GM12873 (cell line): ENCODE data around the gene DPP10.

Experiments used
- CTCF ChIP-seq: IDR thresholded peaks from 2 replicates; pipeline ENCODE4 v1.5.1; 2012; ENCODE audit warnings: low read depth, mild to moderate bottlenecking, moderate library complexity, low read length, control low read depth; ENCODE audit not compliant: insufficient read depth; ENCODE audit errors: missing control alignments

DPP10 gene

GRCh38 chr2:114797942-114798341 lies 355.5 kb downstream of the DPP10 start:
- no peak for TF ChIP-seq CTCF

- TF ChIP-seq CTCF: no peak
Observed at GRCh38 chr2:114800371-114800770, 357.9 kb downstream of the DPP10 start.

- TF ChIP-seq CTCF: no peak
Observed at GRCh38 chr2:114805195-114805594, 362.8 kb downstream of the DPP10 start.

- TF ChIP-seq CTCF: no peak
Observed at GRCh38 chr2:114810092-114810491, 367.7 kb downstream of the DPP10 start.

GRCh38 chr2:114812261-114812660 lies 369.8 kb downstream of the DPP10 start:
- TF ChIP-seq CTCF: no peak

GRCh38 chr2:114814355-114814754 lies 371.9 kb downstream of the DPP10 start:
- TF ChIP-seq CTCF: no peak

GRCh38 chr2:114821055-114821454 lies 378.6 kb downstream of the DPP10 start:
- no peak for TF ChIP-seq CTCF
